GM23248 (cell line): ENCODE data around the gene HSD17B2.

Experiments used
- EZH2 ChIP-seq: fragments of 200-600 bp; sonication (generic); IDR thresholded peaks from 2 replicates; pipeline ENCODE4 v1.6.1; 2018; ENCODE audit warnings: antibody characterized with exemption, mild to moderate bottlenecking; ENCODE audit not compliant: insufficient read depth, poor library complexity, severe bottlenecking
- EZH2phosphoT487 ChIP-seq: fragments of 200-600 bp; sonication (generic); IDR thresholded peaks from 2 replicates; pipeline ENCODE4 v1.6.1; 2018; ENCODE audit warnings: antibody characterized with exemption, moderate library complexity, mild to moderate bottlenecking, low read depth; ENCODE audit not compliant: insufficient read depth

- TF ChIP-seq EZH2 (no peak), EZH2phosphoT487 (no peak)
Observed at GRCh38 chr16:82135844-82136243, 100.8 kb downstream of the HSD17B2 start.
